Activated T-cell treated with anti-CD3 and anti-CD28 coated beads, Interleukin-2, amount 50 U/mL, for 24 hours (primary cell): Measurements from ENCODE around the gene EML4.
"Not testable (repeated sequence)": the region's sequence is repeated elsewhere in the genome, so short reads cannot be mapped to it uniquely, and the experiment has no call there.

ENCODE experiments used
- DNase-seq: peaks from one replicate; pipeline ENCODE4 v3.0.0-alpha.2; 2020
- H3K27ac Mint-ChIP-seq: 2 replicates; pipeline ENCODE4 v1.8.0; 2020; ENCODE audit warnings: mild to moderate bottlenecking, mixed read lengths
- H3K27me3 Mint-ChIP-seq: 2 replicates; pipeline ENCODE4 v1.8.0; 2020; ENCODE audit warnings: mixed read lengths
- H3K36me3 Mint-ChIP-seq: 2 replicates; pipeline ENCODE4 v1.8.0; 2020; ENCODE audit warnings: low read depth, mixed read lengths
- H3K4me1 Mint-ChIP-seq: 2 replicates; pipeline ENCODE4 v1.8.0; 2020; ENCODE audit warnings: low read depth, mixed read lengths
- H3K4me3 Mint-ChIP-seq: 2 replicates; pipeline ENCODE4 v1.8.0; 2020; ENCODE audit warnings: mild to moderate bottlenecking, moderate library complexity, mixed read lengths
- H3K9me3 Mint-ChIP-seq: 2 replicates; pipeline ENCODE4 v1.8.0; 2020; ENCODE audit warnings: mixed read lengths

EML4 gene

GRCh38 chr2:42380026-42380425 is 210.9 kb downstream of the EML4 start:
- DNase-seq, H3K4me1 Mint-ChIP-seq: not testable (repeated sequence)

GRCh38 chr2:42382144-42382543 is 213.0 kb downstream of the EML4 start:
- Mint-ChIP-seq H3K27me3 (no peaks in the 10 kb centered on the region), H3K4me3 (no peak overlapping the region), H3K27ac (no peak overlapping the region), H3K36me3 (no peaks in the 10 kb centered on the region), H3K4me1 (no peaks in the 10 kb centered on the region), H3K9me3 (no peaks in the 10 kb centered on the region)
- DNase-seq, result no peak

More at GRCh38 chr2:42380026-42380425, 210.9 kb downstream of the EML4 start:
- H3K27me3 Mint-ChIP-seq, H3K9me3 Mint-ChIP-seq, H3K4me3 Mint-ChIP-seq, H3K36me3 Mint-ChIP-seq, H3K27ac Mint-ChIP-seq: not testable (repeated sequence)
